GM12801 (cell line): ENCODE results near the gene COX7B.

Experiments
- CTCF ChIP-seq: IDR thresholded peaks from one replicate; pipeline ENCODE4 v1.5.1; 2011; ENCODE audit warnings: control low read depth; ENCODE audit not compliant: insufficient read length; ENCODE audit errors: extremely low read depth

COX7B gene

GRCh38 chrX:77952173-77952572 lies 52.9 kb downstream of the COX7B start:
- TF ChIP-seq CTCF, result no peak

- no peak for TF ChIP-seq CTCF
Measured at GRCh38 chrX:77953302-77953701, 54.0 kb downstream of the COX7B start.

- TF ChIP-seq CTCF, result no peak
Measured at GRCh38 chrX:77953708-77954107, 54.4 kb downstream of the COX7B start.
